Retina (tissue), 1 donor: ENCODE measurements around the gene RCC2.
"Not testable (repeated sequence)": the region's sequence is repeated elsewhere in the genome, so short reads cannot be mapped to it uniquely, and the experiment has no call there.

Experiments used
- DNase-seq: peaks from one replicate; pipeline ENCODE4 v3.0.0-alpha.2; 2016

Gene RCC2

DNA sequence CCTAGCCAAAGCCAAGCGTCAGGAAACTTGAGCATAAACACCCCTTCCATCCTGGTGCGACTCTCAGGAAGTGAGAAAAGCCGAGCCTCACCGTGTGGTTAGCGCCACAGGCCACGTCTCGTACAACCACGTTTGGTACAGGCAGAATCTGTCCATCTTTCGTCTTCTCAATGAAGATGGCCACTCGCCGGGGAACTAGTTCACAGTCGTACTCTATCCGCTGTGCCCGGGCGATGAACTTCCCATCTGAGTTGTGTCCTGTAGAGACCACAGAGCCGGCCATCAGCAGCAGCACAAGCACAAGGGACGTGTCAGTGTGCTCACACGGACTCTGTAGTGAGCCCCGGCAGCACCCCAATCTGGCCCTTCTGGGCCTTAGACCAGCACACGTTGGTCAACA is 23.1 kb downstream of the RCC2 start:
- no peak for DNase-seq

DNA sequence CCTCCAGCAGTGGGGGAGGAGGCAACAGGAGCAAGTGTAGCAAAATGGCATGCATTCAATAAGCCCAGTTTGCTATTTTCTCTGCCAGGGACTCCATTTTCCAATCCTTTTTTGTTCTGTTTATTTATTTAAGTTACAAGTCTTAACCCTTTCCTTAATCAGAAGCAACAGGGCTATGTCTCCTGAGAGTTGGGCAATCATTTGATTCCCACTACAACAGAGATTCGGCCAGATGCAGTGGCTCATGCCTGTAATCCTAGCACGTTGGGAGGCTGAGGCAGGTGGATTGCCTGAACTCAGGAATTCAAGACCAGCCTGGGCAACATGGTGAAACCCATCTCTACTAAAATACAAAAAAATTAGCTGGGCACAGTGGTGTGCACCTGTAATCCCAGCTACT is 25.5 kb downstream of the RCC2 start:
- DNase-seq, result no peak

DNA sequence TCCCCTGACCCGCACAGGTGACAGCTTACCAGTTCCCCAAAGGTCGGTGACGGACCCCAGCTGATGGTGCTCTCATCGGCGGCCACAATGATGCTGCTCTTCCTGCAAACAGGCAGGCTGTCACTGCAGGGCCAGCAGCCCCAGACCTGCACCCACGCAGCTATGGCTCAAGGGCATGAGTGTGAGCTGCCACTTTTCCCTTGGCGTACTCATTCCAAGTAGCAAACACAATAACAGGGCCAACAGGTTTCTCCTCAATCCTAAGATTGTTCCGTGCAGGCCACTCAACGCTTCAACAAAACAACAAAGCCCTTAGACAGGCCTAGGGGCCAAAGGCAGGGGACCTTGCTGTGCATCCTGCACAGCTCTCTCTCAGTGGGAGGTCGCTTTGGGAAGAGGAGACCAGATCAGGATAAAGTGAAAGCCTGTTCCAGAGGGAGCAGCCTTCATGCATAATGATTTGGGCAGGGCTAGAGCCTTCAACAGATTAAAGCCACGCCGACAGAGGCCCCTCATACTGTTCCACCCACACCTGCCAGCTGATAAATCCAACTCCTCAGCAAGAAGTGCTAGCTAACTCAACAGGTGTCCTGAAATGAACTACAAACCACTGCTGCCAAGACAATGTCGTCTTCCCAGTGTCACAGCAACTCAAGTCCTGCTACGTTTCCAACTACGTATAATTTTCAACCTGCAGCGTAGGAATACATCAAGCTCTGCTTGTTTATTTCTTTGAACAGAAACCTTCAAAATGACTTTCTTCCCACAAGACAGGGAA is 27.2 kb downstream of the RCC2 start:
- no peak for DNase-seq

DNA sequence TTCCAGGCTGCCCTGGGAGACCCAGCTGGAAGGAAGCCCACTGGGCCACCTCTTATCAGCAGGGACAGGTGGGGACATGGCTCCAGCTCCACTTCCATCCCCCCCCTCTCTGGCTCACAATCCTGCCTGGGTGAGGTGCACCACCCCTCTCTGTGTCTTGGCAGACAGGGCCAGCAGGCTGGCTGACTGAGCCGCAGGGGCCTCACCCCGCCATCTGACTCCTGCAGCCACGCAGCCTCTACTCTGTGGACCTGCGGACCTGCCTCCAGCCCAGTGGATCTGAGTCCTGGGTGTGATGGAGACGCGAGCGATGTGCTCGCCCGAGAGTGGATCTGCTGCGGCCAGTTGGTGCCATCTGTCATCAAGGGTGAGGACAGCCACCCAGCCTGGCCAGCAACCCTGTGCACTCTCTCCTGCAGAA is 30.1 kb downstream of the RCC2 start:
- no peak for DNase-seq

DNA sequence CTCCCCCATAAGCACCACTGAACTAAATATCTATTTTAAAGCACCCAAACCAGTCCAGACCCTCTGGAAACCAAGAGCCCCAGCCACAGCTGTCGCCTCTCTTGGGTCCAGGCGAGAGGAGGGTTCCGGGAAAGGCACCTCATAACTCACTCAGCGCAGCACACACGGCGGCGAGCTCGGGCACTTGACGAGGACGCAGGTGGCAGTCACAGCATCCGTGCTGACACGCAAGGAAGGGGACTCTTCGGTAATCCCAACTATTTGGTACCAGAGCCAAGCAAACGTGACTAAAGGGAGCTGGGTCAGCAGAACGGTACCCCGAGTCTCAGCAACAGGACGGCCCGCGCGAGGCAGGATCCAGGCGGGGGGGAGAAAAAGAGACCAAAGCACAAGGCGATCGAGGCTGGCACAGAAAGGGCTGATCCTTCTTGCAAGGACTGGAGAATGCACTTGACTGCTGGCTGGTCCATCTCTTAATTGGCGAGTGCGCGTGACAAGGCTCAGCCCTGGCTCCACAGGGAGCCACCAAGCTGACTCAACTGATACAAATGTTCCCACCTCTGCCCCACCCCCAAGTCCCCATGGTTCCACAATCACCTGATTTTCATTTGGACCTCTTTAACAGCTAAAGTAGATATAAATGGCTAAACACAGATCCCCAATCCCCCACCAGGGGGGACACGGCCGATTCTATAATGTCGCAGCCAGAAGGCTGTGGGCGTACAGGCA is 31.5 kb downstream of the RCC2 start:
- not testable (repeated sequence) for DNase-seq

DNA sequence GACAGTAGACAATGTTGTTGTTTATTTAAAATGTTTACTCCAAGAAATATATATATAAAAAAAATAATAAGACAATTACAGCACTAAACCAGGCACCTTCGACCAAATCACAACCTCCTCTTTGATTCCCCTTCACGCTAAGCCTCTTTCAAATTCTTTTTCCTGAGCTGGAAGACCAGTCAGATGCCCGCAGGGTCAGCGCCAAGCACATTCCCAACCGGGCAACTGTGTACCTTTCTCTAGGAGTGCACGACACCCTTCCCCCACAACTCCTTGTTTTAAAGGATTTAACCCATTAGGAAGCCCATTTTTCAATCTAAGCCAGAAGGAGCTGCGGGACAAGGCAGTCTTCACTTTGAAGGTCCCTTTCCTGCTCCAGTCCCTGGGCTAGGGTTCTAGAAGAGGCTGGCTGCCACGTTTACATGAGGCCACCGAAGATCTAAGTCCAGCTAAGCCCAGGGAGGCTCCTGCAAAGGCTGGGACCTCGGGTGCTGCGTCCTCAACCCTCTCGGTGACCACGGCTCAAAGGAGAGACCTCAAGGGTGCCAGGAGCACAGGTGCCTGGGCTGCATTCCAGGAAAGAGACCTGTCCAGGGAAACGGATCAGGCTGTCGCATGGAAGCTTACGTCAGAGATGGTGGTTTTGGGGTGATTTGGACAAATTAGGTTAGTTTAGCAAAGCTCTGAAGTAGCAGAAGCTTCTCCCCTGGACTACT is 32.6 kb downstream of the RCC2 start:
- DNase-seq, result not testable (repeated sequence)

DNA sequence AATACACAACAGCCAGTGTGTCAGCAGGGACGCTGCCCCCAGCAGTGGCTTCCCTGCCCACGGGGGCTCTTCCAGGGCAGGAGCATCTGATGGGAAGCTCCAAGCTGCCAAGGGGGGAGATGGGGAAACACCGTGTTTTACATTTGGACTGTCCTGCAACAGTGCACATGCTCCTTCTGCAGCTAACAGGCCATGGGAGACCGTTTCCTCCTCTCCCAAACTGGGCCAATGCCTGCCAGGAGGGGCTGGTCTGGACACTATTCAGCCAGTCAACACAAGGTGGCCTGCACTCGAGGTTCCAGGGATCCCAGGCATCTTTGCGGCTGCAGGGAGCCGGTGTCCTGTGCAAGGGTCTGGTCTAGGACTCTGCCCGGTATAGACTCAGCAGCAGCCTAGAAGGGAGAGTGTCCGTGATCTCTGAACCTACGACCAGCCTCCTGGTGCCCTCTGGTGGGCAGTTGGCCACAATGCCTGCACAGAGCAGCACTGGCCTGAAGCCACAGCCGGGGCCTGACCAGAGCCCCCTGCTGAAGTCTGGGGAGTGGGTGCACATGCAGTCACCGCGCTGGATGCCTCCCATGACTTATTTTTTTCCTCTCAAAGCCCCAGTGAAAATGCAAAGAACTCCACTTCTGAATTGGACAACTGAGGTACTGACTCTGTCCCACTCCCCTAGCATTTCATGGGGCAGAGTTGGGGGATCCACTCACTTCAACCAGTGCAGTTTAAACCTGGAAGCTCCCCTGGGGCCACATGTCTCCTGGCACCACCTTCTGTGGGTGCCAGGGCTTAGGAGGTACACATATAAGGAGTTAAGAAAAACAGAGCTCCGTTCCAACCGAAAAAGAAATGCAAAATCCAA is 33.3 kb downstream of the RCC2 start:
- peak; percentile 78 for DNase-seq

DNA sequence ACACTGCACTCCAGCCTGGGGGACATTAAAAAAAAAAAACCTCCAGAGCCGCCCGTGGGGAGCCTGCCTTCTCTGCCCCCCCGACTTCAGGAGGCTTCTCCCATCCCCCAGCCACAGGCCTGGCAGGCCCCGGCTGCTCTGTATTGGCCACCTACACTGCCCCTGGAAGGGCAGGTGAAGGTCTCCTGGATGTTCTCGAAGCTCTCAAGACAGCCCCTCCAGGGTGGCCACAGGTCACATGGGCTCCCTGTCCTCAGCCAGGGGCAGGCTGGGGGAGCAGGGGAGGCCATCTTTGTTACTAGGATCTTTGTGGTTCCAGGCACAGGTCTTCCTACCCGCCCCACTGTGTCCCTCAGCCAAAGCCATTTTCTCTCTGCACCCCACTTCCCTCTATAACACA is 34.7 kb downstream of the RCC2 start:
- DNase-seq, result no peak

DNA sequence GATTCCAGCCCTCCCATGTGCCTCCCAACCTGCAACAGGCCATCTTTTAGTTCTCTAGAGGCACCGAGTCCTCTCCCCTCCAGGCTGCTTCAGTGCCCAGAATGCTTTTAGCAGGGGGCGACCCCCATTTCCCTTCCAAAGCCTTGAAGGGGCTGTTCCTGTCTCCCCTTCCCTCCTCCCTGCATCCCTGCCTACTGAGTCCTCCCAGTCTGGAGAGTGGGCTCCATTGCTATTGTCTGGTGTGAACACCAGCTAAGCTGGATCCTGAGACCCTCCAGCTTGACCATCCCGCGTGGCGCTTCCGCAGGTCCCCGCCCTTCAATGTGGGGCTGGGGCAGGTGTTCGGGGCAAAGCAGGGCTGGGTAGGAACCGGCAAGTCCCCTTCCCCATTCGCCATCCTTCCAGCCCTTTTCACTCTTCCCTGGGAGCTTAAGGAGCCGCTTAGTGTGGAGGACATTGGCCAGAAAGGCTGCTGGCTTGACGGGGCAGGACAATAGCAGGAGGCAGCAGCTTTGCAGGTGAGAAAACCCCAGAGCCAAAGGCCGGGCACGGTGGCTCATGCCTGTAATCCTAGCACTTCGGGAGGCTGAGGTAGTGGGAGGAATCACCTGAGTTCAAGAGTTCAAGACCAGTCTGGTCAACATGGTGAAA is 35.3 kb downstream of the RCC2 start:
- no peak for DNase-seq

DNA sequence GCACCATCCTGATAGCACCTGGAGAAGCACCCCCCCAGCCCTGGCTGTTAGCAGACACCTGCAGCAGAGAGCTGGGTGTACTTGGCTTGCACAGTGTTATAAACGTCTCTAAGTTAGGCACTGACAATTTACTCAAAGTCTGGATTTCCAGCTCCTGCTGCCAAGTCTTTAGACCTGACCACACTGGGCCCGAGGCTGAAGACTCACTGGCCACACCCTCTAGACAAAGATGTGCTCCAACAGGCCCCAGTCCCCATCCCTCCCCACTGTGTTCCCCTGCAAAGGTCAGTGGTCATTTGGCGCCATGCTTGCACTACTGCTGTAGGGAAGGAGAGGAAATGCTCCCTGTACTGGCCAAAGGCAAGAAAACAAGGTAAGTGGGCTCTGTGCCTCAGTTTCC is 36.4 kb downstream of the RCC2 start:
- DNase-seq, result no peak

DNA sequence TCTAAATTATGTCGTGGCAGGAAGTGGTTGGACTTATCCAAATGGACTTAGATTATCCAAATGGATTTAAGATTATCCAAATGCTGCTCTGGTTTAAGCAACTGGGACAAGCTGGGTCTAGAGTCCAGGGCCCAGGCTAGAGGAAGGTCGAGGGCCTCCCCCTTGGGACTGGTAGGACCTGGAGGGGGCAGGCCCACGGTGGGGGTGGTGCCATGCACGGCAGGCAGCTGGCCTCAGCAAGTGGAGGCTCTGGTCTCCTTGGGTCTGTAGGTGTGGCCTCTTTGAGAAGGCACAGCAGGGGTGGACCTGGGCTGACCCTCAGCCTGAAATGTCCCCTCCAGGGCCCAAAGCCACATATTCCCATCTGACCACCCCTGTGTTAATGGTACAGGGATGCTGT is 37.6 kb downstream of the RCC2 start:
- no peak for DNase-seq

DNA sequence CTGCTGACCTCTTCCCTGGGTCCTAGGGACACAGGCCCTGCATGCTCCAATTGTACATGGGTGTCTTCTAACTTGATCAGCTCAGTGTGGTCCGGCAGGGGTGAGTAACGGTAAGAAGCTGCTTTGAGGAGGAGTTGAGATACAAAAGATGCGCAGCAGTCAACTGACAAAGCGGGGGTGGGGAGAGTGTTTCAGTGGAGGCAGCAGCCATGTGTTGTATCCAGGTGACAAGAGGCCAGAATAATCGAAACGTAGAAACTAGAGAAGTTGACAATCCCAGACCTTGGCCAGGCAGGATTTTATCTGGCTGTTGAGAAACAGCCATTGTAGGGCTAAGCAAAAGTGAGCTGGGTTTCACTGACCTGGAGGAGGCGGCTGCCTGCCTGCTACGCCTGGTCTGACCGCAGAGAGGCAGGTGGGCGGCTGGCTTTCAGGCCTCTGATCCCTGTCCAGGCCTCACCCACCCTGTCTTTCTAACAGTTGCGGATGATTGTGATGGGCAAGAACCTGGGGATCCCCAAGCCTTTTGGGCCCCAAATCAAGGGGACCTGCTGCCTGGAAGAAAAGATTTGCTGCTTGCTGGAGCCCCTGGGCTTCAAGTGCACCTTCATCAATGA is 38.6 kb downstream of the RCC2 start:
- DNase-seq, result no peak

DNA sequence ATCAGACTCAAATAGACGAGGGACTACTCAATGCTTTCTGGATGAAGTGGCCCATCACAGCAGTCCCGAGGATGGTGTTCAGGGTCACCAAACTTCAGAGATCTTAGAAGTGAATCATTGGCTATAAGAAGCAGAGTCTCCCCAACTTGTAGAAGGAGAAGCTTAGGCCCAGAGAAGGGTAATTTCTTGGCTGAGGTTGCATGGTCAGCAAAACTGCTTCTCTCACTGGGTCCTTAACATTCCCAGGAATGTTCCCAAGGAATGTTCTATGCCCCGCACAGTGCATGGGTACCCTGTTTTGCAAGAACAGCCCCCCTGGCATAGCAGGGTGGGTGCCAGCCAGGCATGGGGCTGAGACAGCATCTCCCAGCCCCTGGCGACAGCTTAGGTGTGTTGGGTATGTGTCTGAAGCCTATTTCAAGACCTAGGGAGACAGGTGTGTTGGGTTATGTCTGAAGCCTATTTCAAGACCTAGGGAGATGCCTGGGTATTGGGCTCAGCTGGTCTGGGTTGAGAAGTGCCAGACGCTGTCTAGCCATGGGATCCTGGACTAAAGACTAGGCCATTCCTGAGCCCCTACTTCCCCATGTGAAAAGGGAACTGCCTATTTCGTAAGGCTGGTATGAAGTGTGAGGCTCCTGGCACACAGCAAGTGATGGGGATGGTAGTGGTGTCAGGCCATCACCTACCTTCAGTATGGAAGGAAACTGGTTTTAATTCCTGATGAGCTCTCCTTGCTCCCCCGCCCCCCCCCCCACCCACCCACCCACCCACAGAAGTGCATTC is 41.4 kb downstream of the RCC2 start:
- DNase-seq, result no peak

DNA sequence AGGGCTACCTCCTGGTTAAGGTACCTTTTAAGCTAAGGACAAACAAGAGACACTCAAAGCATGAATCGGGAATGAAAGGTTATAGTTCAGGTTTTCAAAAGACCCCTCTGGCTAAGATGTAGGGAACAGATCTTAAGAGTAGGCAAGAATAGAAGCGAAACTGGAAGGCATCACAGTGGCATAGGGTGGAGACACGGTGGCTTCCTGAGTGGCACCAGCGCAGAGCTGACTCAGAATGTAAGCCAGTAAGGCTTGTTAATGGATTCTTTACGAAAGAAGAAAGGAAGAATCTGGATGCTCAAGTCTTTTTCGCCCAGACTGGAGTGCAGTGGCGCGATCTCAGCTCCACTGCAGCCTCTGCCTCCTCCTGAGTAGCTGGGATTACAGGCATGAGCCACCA is 46.2 kb downstream of the RCC2 start:
- no peak for DNase-seq

DNA sequence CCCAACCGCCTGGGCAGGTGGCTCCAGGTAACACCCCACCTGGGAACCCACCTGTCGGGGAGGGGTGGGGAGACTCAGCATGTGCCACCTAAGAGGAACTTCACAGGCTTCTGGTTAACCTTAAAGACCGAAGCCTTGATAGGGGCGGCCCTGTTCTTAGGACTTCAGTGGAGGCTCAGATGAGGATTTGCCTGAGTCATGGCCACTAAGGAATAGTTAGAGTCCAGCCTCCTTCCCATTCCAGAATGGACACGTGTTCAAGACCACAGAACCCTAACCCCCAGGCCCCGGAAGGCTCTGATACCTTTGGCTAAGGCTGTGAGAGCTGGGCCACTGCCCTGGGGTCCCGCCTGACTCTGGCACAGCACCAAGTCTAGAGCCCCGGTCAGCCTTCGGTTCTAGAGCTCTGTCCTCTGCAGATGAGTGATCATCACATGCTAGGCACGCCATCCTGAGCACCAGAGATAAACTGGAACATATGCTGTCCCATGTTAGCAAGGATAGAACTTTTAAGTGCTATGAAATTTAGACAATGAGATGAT is 47.2 kb downstream of the RCC2 start:
- DNase-seq, result no peak

DNA sequence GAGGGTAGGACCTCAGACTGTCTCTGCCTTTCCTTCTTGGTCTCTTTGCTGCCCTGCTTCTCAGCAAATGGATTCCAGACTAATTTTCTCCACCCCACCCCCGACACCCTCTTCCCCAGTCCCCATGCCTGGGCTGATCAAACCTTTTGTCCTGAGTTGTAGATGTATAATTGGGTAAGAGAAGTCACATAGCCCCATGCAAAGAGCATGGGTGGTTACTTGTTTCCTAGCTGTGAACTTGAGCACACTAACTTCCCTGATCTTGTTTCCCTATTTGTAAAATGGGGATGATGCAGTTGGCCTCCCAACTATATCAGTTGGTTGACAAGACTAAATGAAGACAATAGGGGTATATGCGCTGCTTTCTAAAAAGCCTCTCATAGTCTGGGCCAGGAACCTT is 58.3 kb downstream of the RCC2 start:
- no peak for DNase-seq

DNA sequence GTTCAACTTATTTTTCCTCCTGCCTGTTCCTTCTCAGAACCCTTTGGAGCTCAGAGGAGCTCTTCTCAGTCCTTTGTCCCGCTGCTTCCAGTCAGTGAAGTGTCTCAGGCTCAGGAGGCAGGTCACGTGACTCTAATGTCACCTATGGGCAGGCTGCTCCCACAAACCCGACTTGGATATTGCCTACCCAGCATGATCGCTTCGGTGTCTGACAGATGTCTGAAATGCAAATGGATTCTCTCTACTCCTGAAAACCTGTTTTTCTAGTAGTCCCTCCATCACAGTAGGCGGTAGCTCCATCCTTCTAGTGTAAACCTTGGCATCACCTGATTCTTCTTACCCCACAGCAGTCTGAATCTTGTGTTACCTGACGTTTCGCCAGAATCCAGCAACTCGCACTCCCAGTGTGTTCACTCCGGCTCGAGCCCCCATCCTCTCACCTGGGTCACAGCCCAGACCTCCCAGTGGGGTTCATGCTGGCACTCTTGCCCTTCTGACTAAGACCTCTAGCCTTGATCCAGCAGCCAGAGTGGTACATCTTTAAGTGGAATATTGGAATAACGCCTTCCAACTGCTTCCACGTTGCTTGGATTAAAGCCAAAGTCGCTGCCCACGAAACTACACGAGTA is 62.0 kb downstream of the RCC2 start:
- no peak for DNase-seq

DNA sequence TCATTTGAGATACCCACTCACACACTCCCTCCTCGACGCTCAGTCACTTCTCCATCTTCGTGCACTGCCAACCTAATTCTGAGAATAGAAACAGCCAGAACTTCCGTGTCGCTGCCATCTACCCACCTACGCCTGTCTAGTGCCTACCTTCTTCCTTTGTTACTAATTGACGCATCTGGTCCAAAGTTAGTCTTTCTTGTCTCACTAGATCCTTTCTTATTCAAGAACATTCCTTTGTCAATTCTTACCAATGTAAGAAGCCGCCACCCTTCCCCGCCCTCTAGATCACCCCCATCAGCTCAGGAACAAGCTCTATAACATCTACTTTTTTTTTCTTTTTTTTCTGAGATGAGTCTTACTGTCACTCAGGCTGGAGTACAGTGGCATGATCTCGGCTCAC is 63.8 kb downstream of the RCC2 start:
- no peak for DNase-seq

DNA sequence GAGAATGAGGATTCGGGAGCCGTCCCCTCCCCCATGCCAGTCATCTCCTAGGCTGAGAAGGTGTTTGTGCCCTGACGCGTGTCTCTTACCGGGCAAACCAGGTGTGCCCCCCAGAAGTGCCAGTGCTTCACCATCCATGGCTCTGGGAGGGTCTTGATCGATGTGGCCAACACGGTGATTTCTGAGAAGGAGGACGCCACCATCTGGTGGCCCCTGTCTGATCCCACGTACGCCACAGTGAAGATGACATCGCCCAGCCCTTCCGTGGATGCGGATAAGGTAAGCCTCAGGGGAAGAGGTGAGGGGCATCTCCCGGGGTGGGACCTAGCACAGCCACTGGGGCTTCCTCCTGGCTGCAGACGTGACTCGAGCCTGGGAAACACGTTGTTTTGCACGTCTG is 66.5 kb downstream of the RCC2 start:
- no peak for DNase-seq

DNA sequence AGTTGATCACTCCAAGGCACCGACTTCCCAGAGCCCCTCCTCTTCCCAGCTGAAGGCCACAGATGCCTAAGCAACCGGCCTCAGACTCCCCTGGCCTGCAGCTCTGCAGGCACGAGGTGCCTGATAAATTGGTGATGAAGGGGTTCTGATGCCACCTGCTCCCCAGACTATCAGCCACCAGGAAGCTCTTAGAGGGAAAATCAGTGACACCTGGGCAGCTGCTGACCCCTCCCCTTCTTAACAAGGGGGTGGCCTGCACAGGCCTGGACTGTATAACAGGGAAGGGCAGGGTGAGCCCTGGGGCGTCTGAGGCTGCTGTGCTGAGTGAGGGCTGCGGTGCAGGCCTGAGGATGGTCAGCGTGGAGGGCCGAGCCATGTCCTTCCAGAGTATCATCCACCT is 67.6 kb downstream of the RCC2 start, which contains the start of gene PADI6:
Gene PADI6 (plus strand): TSS at position 301 of the 400 bp plus-strand sequence. CDS start 50 bp downstream, at position 351.
- DNase-seq, result no peak
